Thyroid gland (tissue), 4 donors: ENCODE measurements around the gene OSBP2. TPM values are rescaled to one million over a fixed set of nuclear protein-coding genes. Genes with fewer than 3 reads are reported as not detected.
A peak's percentile ranks its signal among the peaks of the same experiment; 100 is the strongest.

ENCODE experiments used
- microRNA counts, 2 donors: library from miRNA; unstranded; fragments of <30 nt; microRNA quantifications; one replicate each; lab custom pipeline; 2016 to 2017
- microRNA-seq: library from miRNA; unstranded; fragments of <30 nt; microRNA quantifications from one replicate; pipeline ENCODE4, GENCODE V29; 2016
- small RNA-seq: library from RNA; depleted of rRNA; stranded (forward); fragments of <200 nt; gene quantifications from one replicate; pipeline ENCODE3, GENCODE V24; 2016
- total RNA-seq, 4 donors: library from RNA; depleted of rRNA; stranded (reverse); fragments of >200 nt; gene quantifications; one replicate each; pipeline ENCODE4 v1.2.3, GENCODE V29; 2016

OSBP2 gene
- total RNA-seq, 4 donors from 2014 or later = 7.8 to 13.4 (median 11.5) TPM

MicroRNA genes within 50 kb of the gene (microRNA counts, 767-probe panel; counts per million panel counts)
- 0 counts per million in 2 donors for microRNA hsa-miR-3200-3p (lab: Ali Mortazavi, UCI)

Small RNA genes lying within 50 kb of the gene (microRNA-seq; reads per million reads assigned to microRNA genes)
- gene MIR3200 = 12.1 reads per million, percentile 29 among the genes with 10 or more reads in this experiment

Small RNA genes lying within 50 kb of the gene (small RNA-seq; reads per million reads assigned to genes)
- gene MIR3200 = 0.28 reads per million

Other genes starting within 250 kb of the OSBP2 start
- gene SEC14L3, start 222.9 kb upstream of the OSBP2 start, total RNA-seq = 1 to 10 TPM in 1 of 4 donors, not detected in 3; 1.5 TPM
- gene SEC14L4, start 189.2 kb upstream of the OSBP2 start, total RNA-seq = under 1 TPM in 3 of 4 donors, not detected in 1; 0.13 to 0.39 (median 0.22) TPM
- gene SEC14L6, start 148.1 kb upstream of the OSBP2 start, total RNA-seq = under 1 TPM in 1 of 4 donors, not detected in 3; 0.11 TPM
- gene GAL3ST1, start 120.2 kb upstream of the OSBP2 start, total RNA-seq = 1 to 10 TPM in 1 of 4 donors, under 1 TPM in 2, not detected in 1; 0.50 to 1.4 (median 0.67) TPM
- gene PES1, start 103.0 kb upstream of the OSBP2 start, total RNA-seq = 10 to 100 TPM; 36.6 to 62.4 (median 47.9) TPM
- 10 to 100 TPM; 26.3 to 55.1 (median 41.4) TPM for gene TCN2, start 87.7 kb upstream of the OSBP2 start, total RNA-seq
- 1 to 10 TPM; 3.7 to 6.3 (median 5.0) TPM for gene SLC35E4, start 59.1 kb upstream of the OSBP2 start, total RNA-seq
- gene DUSP18, start 27.0 kb upstream of the OSBP2 start, total RNA-seq = 1 to 10 TPM; 6.9 to 8.4 (median 7.3) TPM